GM21367 (cell line): ENCODE measurements around the gene NOX1.
"Not testable (repeated sequence)": the region's sequence is repeated elsewhere in the genome, so short reads cannot be mapped to it uniquely, and the experiment has no call there.

Experiments
- ATAC-seq: cut with Tn5 transposase; IDR thresholded peaks from one replicate; pipeline ENCODE4 v1.9.1; 2021; ENCODE audit not compliant: unreplicated experiment

NOX1 gene

GRCh38 chrX:100819837-100820666 lies 54.1 kb downstream of the NOX1 start, which contains the start of gene CSTF2:
CSTF2 (plus strand) TSS chrX:100820391; CDS start chrX:100820417, 26 bp downstream.
- ATAC-seq, result peak; percentile 99

- no peak for ATAC-seq
Observed at GRCh38 chrX:100819534-100819836, 54.7 kb downstream of the NOX1 start.

DNA sequence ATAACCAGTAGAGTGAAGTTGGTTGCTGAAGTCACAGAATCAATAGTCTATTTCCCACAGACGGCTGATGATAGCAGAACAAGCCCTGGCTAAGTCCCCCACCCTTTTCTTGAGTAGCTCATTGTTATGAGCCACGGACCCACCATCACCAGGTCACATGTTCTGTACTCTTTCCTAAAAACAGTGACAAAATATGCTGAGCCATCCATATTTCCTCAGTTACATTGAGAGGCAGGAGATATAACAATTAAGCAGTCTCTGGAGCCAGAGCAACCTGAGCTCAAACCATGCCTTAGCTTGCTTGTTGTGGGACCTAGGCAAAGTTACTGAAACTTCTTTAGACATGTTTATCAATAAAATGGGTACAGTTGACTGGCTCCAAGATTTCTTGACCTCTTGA lies 56.8 kb downstream of the NOX1 start:
- ATAC-seq, result no peak

DNA sequence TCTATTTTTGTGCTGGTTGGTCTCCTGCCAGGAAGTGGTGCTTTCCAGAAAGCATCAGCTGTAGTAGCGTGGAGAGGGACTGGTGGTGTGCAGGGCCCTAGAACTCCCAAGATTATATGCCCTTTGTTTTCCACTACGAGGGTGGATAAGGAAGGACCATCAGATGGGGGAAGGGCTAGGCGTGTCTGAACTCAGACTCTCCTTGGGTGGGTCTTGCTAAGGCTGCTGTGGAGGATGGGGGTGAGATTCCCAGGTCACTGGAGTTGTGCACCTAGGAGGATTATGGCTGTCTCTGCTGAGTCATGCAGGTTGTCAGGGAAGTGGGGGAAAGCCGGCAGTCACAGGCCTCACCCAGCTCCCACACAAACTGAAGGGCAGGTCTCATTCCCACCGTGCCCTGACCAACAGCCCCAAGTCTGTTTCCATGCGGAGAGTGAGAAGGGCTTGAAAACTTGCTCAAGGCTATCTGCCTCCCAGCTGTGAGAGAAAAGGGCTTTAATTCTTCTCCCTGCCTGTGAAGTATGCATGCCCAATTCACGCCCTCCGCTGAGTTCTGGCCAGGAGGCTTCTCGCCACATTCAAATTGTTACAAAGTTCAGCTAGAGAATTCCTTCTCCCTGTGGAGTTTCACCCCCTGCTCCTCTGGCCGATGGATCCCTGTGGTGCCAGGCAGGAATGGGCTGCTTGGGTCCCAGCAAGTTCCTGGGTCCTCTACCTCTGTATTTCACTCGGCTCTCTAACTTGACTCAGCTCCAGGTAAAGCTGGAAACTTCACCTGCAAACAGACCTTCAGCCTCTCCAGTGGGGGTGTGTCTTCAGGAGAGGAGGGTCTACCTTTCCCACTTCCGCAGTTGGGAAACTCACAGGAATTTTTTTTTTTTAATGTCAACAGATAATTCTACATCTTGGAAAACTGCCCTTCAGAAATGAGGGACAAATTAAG lies 61.7 kb downstream of the NOX1 start:
- no peak for ATAC-seq

GRCh38 chrX:100808265-100808664 lies 65.9 kb downstream of the NOX1 start:
- not testable (repeated sequence) for ATAC-seq

GRCh38 chrX:100804780-100805179 lies 69.4 kb downstream of the NOX1 start:
- ATAC-seq, result no peak

DNA sequence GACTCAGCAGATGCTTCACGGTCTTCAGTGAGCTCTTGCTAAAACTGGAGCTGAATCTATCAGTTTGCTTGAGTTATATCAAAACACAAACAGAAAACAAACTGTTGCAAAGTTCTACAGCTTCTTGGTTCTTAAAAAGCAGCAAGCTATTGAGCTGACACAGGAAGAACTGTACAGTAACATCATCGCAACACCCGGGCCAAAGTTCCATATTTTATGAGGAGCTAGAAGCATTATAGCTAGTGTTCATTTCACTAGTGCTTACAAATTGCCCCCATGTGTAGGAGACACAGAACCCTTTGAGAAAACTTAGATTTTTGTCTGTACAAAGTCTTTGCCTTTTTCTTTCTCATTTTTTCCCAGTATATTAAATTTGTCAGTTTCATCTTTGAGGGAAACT lies 71.3 kb downstream of the NOX1 start:
- ATAC-seq, result no peak

DNA sequence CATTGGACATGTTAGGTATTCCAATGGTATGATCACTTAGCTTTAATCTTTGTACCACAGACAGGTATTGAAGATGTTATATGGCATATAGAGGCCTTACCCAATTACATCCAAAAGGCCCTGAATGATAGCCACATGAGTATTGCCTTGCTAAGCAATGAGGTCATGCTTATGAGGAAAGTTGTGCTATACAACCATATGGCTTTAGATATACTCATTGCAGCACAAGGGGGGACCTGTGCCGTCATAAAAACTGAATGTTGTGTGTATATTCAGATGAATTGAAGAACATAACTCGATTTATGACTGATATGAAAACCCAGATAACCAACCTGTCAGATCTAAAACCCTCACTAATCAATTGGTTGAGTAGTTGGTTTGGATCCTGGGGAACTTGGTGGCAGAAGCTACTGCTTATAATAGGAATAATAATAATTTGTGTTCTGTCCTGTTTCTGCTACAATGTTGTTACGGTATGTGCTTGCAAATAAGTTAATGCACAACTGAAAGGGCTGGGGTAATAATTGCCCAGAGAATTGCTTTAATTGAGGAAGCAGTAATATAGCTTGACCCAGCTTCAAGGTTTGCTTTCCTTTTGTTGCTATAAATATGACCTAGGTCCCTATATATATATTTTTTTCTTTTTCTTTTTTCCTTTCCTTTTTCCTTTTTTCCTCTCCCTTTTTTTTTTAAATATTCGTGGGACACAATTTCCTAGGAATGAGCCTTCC lies 75.5 kb downstream of the NOX1 start:
- no peak for ATAC-seq

DNA sequence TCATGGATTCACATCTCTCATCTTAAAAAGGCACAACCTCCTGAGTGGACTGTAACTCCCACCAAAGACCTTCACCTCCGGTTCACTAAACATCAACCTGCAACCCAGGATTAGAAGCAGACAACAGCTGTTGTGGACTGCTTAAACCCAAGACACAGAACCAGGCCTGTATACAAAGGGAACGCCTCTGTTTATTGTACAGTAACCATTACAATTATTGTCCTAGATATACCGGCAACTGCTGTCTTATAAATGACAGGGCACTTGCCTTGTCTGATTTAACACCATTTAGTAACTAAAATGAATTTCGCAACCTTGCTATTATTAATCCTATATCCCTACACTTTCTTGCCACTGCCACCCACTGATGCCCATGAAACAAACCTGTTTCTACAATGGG lies 76.8 kb downstream of the NOX1 start:
- no peak for ATAC-seq

DNA sequence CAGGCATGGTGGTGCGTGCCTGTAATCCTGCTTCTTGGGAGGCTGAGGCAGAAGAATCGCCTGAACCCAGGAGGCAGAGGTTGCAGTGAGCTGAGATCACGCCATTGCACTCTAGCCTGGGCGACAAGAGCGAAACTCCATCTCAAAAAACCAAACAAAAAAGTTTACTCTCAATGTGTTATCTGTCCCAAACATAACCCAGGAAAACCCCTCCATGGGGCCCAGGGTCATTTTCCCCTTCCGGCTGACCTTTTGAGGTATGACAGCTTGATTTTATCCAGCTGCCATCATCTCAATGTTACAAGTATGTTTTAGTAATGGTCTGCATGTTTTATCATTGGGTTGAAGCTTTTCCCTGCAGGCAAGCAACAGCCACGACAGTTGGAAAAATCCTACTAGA lies 77.8 kb downstream of the NOX1 start:
- ATAC-seq, result not testable (repeated sequence)
